Activated T-cell treated with anti-CD3 and anti-CD28 coated beads for 24 hours (primary cell): ENCODE data around the gene RTN4RL1.

Experiments used
- DNase-seq: peaks from one replicate; pipeline ENCODE4 v3.0.0-alpha.2; 2020; ENCODE audit warnings: low read depth

Gene RTN4RL1

GRCh38 chr17:1976000-1976682 is 49.0 kb downstream of the RTN4RL1 start:
- no peak for DNase-seq

DNA sequence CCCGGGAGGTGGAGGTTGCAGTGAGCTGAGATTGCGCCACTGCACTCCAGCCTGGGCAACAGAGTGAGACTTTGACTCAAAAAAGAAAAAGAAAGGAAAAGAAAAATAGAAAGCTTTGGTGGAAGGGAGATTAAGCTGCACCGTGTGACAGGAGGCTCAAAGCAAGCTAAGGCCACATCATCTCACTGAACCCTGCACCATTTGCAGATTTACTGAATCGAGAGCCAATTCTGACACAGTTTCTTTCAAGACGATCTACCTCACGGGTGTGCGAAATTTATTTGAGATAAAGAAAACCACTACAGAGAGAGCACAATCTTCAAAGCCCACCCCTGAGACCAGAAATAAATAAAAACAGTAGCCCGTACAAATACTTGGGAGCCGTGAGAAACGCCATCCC is 49.6 kb downstream of the RTN4RL1 start:
- no peak for DNase-seq

- no peak for DNase-seq
These were observed 52.5 kb downstream of the RTN4RL1 start for GRCh38 chr17:1972487-1973160.

DNA sequence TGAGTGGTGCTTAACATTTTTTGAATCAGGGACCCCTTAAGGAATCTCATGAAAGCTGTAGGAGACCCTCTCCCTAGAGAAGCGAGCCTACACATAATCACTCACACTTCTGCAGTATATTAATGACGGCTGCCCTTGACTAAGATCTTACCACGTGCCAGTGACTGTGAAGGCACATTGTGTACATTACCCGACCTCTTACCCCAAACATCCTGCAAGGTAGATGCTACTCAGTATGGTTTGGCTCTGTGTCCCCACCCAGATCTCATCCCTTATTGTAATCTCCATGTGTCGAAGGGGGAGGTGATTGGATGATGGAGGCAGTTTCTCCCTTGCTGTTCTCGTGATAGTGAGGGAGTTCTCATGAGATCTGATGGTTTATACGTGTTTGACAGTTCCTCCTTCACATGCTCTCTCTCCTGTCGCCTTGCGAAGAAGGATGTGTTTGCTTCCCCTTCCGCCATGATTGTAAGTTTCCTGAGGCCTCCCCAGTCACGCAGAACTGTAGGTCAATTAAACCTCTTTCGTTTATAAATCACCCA is 54.2 kb downstream of the RTN4RL1 start:
- DNase-seq = no peak

DNA sequence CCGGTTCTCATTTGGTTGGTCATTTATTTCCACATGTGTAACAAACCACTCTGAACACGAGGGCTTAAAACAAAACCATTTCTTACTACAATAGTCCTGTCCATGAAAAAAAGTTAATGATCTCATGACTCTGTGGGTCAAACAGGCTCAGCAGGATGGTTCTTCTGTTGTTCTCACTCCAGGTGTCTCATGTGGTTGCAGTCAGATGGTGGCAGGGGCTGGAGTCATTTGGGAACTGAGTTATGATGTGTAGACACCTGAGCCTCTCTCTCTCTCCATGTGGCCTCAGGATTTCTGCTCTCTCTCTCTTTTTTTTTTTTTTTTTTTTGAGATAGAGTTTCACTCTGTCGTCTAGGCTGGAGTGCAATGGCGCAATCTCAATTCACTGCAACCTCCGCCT is 55.4 kb downstream of the RTN4RL1 start:
- DNase-seq = no peak

- DNase-seq = no peak
These were observed 57.9 kb downstream of the RTN4RL1 start for GRCh38 chr17:1967213-1967612.

DNA sequence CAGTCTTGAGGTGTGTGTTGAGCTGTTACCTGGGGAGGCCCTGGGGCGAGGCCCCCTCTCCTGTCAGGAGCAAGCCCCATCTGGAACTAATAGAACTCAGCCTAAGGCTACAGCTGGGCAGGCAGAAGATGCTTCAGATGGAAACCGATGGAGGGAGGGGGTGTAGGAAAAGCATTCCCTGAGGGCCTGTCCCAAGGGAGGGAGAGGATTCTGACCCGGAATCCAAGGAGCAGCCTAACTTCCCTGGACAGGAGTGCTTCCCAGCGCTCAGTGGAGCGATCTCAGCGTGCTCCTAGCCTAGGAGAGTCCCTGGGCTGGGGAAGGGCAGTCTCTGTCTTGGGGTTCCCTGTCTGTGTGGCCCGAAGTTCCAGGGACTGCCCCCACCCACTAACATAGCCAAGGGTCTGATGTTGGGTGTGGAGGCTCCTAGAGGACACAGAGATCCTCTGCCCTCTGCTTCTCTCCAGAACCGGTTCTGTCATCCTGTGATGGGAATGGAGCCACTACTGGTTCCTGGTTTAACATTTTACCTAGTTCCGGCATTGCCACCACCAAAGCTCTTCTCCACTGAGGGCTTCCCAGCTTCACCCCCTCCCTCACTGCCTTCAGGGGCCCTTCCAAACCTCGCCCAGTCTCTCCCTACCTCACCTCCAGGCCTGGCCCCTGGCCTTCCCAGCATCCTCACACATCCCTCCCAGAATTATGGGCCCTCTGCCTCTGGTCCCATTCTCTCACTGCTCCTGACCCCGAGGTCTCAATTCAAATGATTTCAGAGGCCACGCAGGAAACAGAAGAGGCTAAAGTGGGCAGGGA is 58.7 kb downstream of the RTN4RL1 start:
- no peak for DNase-seq

GRCh38 chr17:1965556-1966273 is 59.4 kb downstream of the RTN4RL1 start:
- DNase-seq = no peak

DNA sequence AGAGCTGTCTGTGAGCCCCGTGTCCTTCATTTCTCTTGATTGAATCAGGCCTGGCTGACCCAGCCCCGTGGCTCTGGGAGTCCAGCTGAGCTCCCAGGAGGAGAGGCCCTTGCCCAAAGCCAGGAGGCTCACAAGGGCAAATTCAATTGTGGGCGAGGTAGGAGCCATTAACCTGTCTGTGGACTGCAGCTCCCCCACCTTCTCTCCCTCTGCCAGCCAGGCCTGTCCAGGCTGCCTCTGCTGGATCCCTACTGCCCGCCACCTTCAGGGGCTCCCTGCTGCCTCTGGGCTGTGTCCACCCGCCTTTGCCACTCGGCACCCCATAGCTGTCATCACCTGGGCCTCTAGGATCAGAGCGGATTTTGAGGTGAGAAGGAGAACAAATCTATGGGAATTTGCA is 61.9 kb downstream of the RTN4RL1 start:
- DNase-seq = no peak

DNA sequence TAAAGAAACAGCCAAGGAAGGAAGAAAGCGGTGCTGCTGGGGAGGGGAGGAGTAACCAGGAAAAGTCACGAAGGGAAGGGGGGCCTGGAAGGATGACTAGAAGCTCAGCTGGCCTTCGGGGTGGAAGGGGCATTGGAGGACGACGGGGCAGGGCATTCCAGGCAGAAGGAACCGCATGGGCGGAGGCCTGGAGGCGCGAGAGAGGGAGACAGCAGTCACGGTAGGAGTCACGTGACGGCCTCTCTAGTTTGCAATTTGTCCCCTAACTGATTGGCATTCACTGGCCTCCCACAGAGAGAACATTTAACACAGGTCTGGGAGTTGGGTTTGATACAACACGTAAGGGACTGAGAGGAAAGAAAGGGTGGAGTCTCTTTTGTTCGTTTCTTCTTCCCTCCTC is 63.9 kb downstream of the RTN4RL1 start:
- DNase-seq = no peak

DNA sequence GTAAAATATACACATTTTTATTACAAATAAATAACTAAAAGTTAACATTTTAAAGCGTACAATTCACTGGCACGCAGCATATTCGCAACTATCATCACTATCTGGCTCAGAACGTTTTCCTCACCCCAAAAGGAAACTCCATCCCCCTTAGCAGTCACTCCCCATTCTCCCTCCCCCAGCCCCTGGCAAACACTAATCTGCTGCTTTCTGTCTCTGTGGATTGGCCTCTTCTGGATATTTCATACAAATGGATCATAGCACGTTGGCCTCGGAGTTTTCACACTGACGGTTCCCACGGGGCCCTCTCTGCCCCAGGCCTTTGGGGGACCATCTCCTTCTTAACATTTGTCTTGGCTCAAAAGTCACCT is 64.6 kb downstream of the RTN4RL1 start:
- no peak for DNase-seq

DNA sequence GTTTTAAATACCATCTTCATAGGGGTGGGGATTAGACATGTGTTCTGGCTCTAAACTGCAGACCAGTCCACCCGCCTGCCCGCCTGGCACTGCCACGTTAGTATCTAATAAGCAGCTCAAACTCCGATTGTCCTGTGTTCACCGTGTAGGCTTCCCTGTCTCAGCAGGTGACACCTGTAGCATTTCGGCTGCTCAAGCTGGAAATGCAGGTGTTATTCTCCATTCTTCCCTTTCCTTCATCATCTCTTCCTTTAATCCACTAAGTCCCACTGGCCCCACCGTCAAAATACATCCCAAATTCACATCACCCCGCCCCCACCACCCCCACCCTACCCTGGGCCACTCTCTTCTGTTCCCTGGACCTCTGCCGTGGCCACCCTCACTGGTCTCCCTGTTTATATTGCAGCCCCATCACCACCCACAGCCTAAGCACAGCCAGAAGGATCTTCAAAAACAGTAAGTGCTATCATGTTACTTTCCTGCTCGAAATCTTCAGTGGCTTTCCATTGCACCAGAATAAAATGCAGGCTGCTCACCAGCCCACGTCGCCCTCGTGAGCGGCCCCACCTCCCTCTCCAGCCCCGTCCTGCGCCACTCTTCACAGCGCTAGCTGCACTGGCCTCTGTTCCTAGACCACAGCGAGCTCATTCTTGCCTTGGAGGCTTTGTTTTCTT is 65.1 kb downstream of the RTN4RL1 start:
- no peak for DNase-seq

GRCh38 chr17:1958134-1958881 is 66.8 kb downstream of the RTN4RL1 start:
- DNase-seq = no peak

- no peak for DNase-seq
These were observed 68.1 kb downstream of the RTN4RL1 start for GRCh38 chr17:1957037-1957436.

- no peak for DNase-seq
These were observed 69.0 kb downstream of the RTN4RL1 start for GRCh38 chr17:1956134-1956533.

DNA sequence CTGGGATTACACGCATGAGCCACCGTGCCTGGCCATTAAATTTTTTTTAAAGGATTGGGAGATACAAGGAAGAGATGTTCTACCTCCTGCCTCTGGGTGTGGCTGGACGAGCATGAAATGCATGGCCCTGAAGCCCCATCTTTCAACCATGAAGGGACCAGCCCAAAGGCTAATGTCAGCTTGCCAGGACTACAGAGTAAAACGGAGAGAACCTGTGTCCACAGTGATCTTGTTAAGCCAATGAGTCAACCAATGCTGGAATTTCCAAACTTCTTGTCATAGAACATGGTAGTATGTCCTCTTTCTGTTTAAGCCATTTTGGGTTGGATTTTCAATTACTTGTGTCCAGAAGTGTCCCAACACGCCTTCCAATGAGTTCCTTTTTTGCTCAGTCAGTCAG is 71.3 kb downstream of the RTN4RL1 start:
- no peak for DNase-seq

GRCh38 chr17:1951920-1952319 is 73.2 kb downstream of the RTN4RL1 start:
- no peak for DNase-seq

- no peak for DNase-seq
These were observed 75.4 kb downstream of the RTN4RL1 start for GRCh38 chr17:1949754-1950153.

GRCh38 chr17:1948517-1948825 is 76.7 kb downstream of the RTN4RL1 start:
- no peak for DNase-seq

GRCh38 chr17:1947743-1948516 is 77.2 kb downstream of the RTN4RL1 start:
- no peak for DNase-seq
